A549 treated with DMSO at 1 μM for 4 hours (cell line): ENCODE results near the gene HOXA10. TPM values are rescaled to one million over a fixed set of nuclear protein-coding genes. Genes with fewer than 3 reads are reported as not detected.

Experiments
- total RNA-seq: library from RNA; stranded (reverse); fragments of 200-300 nt; extraction: Qiagen RNA extraction; gene quantifications from 5 replicates; pipeline ENCODE4 v1.2.3, GENCODE V29; 2022; ENCODE audit warnings: low read depth

Gene HOXA10
- 5.8 to 8.6 TPM (median 7.4 TPM) in 5 replicates for total RNA-seq

DNA sequence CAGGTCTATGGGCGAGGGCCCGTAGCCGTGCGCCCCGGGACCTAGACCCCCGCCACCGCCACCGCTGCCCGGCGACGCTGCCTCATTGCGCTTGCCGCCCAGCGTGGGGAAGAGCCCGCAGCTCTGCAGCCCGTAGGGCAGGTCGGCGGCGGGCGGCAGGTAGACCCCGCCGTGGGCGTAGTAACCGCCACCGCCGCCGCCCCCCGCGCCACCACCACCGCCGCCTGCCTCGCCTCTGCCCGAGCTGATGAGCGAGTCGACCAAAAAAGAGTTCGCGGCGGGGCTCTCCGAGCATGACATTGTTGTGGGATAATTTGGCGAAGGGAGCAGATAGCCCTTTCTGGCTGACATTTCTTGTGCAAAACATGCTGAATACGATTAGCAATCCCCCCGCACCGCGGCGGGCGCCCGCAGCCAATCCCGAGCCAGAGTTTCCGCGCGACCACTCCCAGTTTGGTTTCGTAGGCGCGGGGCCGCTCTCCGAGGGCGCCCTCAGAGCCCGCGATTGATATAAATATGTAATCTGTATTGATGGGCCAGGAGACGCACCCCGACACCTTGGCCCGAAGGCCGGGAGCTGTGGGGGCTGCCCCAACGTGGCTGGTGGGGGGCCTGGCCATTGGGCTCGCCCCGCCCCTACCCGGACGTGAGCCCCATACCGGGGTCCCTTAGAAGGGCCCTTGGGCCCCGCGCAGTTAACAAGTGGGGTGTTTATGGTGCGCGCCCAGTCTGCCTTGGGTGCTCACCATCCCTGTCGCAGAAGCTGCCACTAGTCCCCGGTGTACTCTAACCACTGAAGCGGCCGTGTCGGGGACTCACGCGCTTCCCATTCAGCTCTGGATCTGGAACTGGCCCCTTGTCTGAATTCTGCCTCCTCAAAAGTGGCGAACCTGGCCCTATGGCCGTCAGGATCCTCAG lies at the start of gene HOXA10:
HOXA10 (minus strand) TSS at position 365 of the 918 bp plus-strand sequence; CDS start at position 351, 14 bp downstream.

DNA sequence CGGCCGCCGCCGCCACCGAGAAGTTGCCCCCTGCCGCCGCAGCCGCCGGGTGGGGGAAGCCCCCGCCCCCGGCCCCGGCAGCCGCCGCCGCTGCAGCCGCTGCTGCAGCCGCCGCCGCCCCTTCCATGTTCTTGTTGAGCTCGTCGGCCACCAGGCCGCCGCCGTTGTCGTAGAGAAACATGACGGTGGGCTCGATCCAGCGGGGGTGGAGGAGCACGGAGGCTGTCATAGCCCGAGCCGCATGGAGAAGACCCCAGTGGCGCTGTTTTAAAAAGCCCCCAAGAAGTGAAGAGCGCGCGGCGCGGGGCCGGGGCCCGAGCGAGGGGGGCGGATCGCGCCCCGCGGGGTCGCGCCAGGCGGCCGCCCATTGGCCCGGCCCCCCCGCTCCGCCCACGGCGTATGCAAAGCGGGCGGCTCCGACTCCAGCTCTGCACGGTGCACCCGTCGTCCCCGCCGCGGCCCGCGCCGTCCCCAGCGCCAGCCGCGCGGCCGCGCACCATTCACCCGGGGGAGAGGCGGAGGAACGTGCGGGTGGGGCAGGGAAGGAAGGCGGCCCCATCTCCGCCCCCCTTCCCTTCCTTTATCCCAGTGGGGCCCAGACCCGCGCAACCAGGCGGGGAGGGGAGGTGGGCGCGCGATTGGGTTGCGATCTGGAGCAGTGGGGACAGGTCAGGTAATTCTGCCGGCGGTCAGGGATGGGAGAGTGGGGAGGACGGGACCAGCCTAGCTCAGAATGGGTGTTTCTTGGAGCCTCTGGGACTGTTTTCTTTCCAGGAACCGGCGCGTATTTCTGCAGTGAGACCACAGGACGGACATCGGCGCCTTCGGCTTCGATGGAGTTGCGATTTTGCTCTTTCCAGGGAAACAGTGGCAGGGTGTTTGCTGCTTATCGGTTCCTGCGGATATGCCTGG lies 26.0 kb upstream of the HOXA10 start, which contains the start of gene HOXA13:
HOXA13 (minus strand) TSS at position 243 of the 912 bp plus-strand sequence; CDS start at position 229, 14 bp downstream.

DNA sequence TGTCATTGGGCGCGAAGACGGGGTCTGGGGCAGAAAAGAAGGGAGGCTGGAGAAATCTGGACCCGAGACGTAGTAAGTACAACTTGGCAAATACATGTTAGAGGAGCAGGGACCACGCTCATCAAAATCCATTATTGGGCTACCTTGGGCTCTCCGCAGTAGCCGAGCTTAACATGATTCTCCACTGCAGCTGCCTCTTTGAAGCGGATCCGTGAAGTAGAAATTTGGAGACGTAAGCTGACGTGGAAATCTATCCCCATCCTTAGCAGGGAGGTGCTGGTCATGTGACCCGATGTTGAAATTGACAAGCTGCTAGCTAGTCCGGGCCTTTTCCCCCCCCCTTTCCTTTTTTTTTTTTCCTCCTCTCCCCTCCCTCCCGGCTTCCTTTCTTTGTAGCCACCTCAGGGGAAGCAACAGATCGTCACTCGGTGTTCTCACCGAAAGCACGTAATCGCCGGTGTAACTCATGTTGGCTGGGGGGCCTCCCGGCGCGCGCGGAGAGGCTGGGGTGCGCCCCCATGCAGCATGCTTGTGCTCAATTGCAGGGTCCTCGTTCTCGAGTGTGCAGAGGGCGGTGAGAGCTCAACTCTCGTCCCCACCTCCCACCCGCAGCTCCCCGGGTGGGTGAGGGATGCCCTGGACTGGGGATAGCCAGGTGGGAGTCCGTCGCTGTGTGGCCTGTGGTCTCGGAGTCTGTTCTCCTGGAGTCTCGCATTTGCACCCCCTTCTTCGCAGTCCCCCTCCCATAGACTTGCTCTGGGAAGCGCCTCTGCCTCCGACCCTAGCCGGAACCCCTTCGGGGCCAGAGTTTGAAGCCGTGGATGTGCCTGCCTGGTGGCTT lies 11.1 kb upstream of the HOXA10 start, which contains the start of gene HOXA11:
HOXA11 (minus strand) TSS at position 220 of the 841 bp plus-strand sequence; CDS start at position 132, 88 bp downstream.

DNA sequence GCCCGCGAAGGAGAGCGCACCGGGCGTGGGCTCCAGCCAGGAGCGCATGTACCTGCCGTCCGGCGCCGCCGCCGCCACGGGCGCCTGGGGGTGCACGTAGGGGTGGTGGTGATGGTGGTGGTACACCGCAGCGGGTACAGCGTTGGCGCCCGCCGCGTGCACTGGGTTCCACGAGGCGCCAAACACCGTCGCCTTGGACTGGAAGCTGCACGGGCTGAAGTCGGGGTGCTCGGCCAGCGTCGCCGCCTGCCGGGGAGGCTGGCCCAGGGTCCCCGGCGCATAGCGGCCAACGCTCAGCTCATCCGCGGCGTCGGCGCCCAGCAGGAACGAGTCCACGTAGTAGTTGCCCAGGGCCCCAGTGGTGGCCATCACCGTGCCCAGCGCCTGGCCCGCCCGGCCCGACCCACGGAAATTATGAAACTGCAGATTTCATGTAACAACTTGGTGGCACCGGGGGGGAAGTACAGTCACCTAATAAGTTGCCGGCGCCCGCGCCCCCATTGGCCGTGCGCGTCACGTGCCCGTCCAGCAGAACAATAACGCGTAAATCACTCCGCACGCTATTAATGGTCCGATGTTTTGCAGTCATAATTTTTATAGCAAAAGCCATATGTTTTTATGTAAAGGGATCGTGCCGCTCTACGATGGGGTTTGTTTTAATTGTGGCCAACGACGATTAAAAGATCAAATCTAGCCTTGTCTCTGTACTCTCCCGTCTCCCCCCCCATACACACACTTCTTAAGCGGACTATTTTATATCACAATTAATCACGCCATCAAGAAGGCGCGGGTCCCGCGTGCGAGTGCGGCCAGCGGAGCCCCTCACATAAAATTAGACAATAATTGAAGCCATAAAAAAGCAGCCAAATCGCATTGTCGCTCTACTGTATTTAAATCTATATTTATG lies 8.8 kb downstream of the HOXA10 start, which contains the start of gene HOXA9:
HOXA9 (minus strand) TSS at position 449 of the 907 bp plus-strand sequence; CDS start at position 369, 80 bp downstream.

DNA sequence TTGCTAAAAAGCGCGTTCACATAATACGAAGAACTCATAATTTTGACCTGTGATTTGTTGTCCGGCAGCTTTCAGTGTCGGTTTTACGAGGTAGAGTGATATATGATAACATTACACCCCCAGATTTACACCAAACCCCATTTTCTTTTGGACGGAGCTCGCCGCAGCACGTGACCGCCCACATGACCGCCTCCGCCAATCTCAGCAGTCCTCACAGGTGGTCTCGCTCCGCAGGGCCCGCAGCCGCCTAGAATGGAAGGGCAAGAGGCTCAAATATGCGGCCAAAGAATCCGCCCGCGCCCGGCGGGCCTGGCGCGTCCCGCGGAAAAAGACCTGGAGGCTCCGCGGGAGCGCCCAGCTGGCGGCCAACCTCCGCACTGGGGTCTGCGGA lies 17.6 kb downstream of the HOXA10 start, which contains the start of gene HOXA7:
HOXA7 (minus strand) TSS at position 168 of the 391 bp plus-strand sequence; CDS start at position 38, 130 bp downstream.

DNA sequence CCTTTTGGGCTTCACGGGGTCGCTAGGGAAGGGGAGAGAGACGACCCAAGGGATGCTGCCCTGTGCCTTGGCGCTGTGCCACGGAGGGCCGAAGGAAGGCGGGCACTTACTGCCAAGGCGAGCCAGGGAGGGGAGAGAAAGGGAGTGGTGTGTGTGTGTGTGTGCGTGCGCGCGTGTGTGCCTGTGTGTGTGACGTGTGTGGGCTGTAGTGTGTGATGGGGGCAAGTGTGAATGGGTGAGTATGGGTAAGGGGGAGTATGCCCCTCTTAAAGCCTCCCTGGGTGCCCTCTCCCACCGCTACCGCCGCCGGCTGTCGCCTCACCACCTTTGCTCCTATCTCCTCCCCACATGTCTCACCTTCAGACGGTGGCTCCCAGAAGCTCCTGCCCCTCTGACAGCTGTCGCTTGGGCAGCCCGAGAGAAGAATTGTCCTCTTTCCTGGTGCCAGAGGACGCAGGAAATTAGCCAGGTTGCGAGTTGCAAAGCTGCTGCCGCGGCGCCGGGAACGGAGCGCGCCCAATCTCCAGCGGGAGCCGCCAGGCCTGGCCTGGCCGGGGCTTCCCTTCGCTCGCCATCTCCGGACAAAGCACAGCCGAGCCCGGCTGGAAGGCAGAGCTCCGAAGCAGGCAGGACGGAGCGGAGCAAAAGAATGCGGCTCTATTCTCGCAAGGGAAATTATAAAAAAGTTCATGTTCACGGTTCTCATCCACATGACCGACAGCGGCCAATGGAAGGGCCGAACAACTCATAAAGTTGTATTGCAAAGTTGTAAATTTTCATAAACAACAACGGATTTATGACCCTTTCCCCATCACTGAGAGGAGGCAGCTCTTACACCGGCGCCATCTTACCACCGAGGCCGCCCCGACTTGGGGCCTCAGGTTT lies 21.9 kb downstream of the HOXA10 start, which contains the start of gene HOXA3:
HOXA3 (minus strand) TSS at position 653 of the 885 bp plus-strand sequence. CDS start 41,943 bp downstream, outside the sequence.

DNA sequence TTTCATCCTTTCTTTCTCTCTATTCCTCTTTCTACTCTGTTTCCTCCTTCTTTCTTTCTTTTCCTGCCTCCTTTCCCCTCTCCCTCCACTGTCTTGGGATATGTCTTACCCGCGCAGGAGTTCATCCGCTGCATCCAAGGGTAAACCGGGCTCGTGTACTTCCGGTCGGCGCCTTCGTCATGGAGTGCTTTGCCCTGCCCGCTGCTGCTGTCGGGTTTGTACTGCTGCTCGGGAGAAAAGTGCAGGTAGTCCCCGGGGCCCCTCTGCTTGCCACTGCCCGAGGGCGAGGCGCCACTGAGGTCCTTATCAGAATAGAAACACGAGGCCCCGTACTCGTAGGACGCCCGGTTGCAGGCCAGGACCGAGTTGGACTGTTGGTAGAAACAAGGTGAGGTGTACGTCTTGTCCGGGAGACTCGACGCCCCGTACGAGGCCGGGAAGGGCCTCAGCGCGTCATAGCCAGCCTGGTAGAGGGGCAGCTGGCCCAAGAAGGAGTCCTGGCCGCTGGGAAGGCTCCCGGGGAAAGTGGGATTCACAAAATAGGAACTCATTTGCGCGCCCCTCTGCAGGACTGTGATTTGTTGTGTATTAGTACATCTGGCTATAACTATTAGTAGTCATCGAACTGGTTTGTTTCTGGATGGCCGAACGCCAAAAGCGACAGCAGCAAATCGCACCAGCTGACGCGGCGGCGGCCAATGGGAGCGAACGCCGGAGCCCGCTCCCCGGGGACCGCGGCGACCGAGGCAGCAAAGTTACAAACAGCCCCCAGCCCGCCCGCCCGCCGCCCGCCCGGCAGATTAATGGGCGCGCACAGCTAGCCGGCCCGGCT lies 26.7 kb downstream of the HOXA10 start, which contains the start of gene HOXA6:
HOXA6 (minus strand) TSS at position 576 of the 832 bp plus-strand sequence; CDS start at position 551, 25 bp downstream.

DNA sequence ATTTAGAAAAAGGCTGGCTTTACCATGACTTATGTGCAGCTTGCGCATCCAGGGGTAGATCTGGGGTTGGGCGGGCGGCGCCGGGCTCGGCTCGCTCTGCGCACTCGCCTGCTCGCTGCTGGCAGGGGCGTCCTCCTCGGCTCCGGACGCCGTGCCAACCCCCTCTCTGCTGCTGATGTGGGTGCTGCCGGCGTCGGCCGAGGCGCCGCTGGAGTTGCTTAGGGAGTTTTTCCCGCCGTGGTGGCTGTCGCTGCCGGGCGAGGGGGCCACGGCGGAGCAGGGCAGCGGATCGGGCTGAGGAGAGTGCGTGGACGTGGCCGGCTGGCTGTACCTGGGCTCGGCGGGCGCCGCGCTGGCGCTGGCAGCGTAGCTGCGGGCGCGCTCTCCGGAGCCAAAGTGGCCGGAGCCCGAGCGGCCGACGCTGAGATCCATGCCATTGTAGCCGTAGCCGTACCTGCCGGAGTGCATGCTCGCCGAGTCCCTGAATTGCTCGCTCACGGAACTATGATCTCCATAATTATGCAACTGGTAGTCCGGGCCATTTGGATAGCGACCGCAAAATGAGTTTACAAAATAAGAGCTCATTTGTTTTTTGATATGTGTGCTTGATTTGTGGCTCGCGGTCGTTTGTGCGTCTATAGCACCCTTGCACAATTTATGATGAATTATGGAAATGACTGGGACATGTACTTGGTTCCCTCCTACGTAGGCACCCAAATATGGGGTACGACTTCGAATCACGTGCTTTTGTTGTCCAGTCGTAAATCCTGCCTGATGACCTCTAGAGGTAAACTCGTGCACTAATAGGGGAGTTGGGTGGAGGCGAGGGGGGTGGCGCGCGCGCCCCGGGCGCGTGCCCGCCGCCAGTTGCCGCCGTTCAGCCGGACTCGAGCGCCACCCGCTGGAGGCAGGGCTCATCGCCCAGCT lies 30.8 kb downstream of the HOXA10 start, which contains the start of gene HOXA5:
HOXA5 (minus strand) TSS at position 659 of the 927 bp plus-strand sequence; CDS start at position 585, 74 bp downstream.

DNA sequence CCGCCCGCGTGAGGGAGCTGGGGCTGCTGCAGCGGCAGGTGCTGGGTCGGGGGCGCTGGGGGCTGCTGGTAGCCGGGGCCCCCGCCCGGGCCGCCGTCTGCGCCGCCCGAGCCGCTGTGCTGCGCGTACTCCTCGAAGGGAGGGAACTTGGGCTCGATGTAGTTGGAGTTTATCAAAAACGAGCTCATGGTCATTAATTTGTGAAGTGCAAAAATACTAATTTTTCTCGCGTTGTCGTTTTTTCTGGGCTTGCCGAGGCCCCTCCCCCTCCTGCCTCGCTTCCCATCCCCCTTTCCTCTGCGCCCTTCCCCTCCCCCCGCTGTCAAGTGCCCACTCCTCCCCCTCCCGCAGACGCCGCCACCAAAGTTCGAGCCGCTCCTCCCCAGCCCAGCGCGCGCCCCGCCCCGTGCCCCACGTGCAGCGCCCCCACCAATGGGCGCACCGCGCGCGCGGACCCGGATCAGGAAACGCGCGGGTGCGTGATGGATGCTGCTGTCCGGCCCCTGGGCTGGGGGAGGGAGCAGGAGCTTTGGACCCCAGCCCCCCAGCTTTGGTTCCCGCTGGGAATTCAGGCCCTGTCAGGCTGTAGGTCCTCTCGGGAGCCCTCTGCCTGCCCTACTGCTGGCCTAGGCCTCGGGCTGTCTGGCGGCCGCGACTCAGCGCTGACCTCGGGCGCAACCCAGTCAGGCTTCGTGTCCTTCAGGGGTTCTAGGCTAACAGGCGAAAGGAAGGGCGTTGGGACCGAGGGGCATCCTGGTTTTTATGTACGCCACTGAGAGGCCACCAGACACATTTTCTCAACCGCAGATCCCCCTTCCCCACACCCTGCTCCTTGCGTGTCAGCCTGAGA lies 43.4 kb downstream of the HOXA10 start, which contains the start of gene HOXA4:
HOXA4 (minus strand) TSS at position 218 of the 850 bp plus-strand sequence; CDS start at position 194, 24 bp downstream.

Other genes with a start within 250 kb of the HOXA10 start
- 2.3 to 4.4 TPM (median 3.6 TPM) in 5 replicates for gene HOXA1, start 78.3 kb downstream of the HOXA10 start, total RNA-seq
- 0.70 to 1.6 TPM (median 1.2 TPM) in 5 replicates for gene HOXA2, start 71.6 kb downstream of the HOXA10 start, total RNA-seq
- 1.3 to 3.0 TPM (median 2.8 TPM) in 5 replicates for gene HOXA4, start 43.6 kb downstream of the HOXA10 start, total RNA-seq
- 5.2 to 8.3 TPM (median 6.2 TPM) in 5 replicates for gene HOXA5, start 30.6 kb downstream of the HOXA10 start, total RNA-seq
- gene HOXA6, start 26.5 kb downstream of the HOXA10 start, total RNA-seq: 0.71 to 2.5 TPM (median 1.8 TPM) in 5 replicates
- gene HOXA3, start 21.7 kb downstream of the HOXA10 start, total RNA-seq: 7.1 to 12.9 TPM (median 7.6 TPM) in 5 replicates
- 4.4 to 5.3 TPM (median 4.9 TPM) in 5 replicates for gene HOXA7, start 17.6 kb downstream of the HOXA10 start, total RNA-seq
- gene HOXA9, start 8.8 kb downstream of the HOXA10 start, total RNA-seq: 0.44 to 0.78 TPM (median 0.74 TPM) in 5 replicates
- gene HOXA11, start 10.9 kb upstream of the HOXA10 start, total RNA-seq: 0.63 to 1.2 TPM (median 0.79 TPM) in 5 replicates
- gene HOXA13, start 25.8 kb upstream of the HOXA10 start, total RNA-seq: 1.6 to 2.2 TPM (median 2.0 TPM) in 5 replicates
- 0.05 to 0.06 TPM (median 0.06 TPM) in 3 of 5 replicates, not detected in the others for gene EVX1, start 68.5 kb upstream of the HOXA10 start, total RNA-seq